ENCODE results near the gene TMEM108.

TMEM108 gene

DNA sequence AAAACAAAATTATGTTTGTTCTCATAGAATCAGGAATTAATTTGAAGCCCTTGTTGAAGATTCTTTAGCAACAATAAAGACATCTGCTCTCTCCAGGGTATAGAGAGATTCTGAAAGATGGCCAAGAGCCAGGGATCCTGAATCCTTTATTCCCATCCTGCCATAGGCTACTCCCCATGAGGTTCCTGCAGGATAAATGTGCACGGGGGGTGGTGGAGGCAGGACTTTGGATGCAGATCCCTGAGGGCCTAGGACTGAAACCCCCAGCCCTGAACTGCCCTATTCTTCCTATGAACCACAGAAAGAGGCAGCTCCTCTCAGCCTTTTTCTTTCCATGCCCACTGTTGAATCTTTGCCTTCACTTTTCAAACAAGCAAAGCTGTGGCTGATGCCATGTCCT, 17.1 kb downstream of the TMEM108 start:
- no peak for FAIRE-seq

DNA sequence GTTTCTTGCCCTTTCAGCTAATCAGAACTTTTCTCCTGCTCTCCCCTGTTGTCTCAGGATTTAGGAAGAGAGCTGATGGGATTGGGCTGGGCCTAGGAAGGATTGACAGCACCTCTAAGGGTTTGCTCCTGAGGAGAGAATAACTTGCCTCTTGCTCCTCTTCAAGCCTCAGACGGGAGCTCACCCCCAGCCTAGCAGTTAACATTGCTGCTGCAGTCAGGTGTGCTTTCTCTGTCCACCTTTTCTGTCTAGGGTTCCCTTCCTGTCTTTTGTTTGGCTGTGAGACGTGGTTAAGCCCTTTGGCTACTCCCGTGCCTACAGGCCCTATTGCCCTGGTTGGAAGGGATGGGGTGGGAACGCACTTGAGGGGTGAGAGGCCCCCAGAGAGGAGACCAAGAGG, 20.1 kb downstream of the TMEM108 start:
- FAIRE-seq = no peak

- FAIRE-seq = no peak
Observed at GRCh38 chr3:133058831-133059230, 20.6 kb downstream of the TMEM108 start.

- no peak for FAIRE-seq
Observed at GRCh38 chr3:133065193-133065961, 27.2 kb downstream of the TMEM108 start.

DNA sequence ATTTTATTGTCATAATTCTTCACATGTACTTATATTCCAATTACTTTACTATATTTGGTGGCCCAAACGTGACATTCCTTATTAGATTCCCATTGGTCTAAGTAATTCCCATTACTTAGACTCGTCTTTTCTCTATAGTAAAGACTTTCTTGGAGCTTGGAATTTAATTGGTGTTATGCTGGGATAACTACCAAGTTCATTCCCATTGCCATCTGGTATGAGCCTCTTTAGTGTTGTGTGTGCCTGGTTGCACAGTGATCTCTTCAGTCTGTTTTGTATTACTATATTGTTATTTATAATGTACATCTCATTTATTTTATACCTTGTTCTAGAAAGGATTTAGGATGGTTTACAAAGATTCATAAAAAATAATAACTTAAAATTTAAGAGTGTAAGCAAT, 27.8 kb downstream of the TMEM108 start:
- no peak for FAIRE-seq

- FAIRE-seq = no peak
Observed at GRCh38 chr3:133069556-133070286, 31.5 kb downstream of the TMEM108 start.

DNA sequence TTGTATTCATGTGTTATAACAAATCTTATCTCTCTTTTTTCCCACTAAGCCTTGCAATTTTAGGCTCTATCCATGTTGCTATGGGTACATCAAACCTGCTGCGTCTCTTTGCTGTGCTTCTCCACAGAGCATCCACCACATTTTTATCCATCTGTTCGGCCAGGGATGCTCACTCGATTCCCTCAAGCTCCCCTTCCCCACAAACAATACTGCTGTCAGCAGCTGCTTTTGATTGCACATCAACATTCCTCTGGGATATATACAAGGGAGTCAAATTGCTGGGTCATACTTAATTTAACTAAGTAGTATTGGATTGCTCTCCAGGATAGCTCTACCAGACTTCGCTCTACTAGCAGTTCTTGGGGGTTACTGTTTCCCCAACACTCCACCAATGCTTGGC, 36.8 kb downstream of the TMEM108 start:
- FAIRE-seq = no peak

GRCh38 chr3:133077688-133078087, 39.5 kb downstream of the TMEM108 start:
- FAIRE-seq = no peak

- no peak for FAIRE-seq
Observed at GRCh38 chr3:133079621-133080020, 41.4 kb downstream of the TMEM108 start.

DNA sequence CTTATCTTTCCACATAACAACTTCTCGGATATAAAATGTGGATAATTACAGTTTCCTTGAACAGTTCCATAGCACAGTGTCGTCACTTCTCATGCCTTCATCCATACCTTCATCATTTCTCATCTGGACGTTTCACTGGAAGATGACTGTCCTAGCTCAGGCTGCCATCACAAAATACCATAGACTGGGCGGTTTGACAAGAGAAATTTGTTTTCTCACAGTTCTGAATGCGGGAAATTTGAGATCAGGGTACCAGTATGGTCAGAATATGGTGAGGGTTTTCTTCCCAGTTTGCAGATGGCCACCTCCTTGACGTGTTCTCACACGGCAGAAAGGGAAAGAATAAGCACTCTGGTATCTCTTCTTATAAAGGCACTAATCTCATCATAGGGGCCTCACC, 42.8 kb downstream of the TMEM108 start:
- FAIRE-seq = no peak

DNA sequence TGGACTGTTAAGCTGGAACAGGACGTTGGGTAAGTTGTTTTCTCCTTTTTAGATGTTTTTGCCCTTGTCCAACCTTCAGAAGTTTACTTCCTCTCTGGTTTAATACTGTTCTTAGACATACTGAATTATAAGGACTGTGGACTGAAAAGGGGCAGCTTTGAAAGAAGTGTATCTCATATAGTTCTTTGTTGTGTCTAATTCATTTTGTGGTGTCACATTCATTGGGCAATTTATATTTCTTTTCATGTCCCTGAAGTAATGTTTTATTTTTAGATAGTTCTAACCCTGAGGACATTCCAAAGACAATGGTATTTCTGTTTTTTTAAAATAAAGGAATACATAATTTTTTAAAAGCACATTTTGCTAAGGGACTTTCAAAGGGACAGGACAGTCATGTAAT, 45.2 kb downstream of the TMEM108 start:
- no peak for FAIRE-seq

DNA sequence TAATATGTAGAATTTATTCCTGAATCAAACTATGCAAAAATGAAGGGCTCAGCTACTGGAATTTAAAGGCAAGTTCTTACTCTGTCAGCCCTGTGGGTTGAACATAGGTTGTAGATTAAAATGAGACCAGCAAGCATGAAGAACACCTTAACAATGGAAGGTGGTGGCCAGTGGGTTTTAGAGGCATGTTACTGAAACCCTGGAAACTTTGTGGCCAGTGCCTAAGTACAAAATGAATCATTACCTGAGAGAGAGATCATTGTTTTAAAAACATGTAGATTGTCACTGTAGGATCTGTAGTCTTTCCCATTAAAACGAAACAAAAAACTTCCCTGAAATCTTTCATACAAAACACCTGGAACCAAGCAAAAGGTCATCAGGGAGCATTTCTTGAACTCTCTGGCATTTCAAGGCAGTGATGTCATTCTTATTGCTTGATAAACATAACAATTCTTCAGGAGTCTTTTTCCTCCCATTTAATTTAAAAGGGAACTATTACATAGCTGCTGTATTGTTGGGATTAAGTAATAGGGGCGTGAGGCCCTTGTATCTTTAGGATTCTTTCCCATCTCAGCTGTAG, 51.8 kb downstream of the TMEM108 start:
- FAIRE-seq = no peak

DNA sequence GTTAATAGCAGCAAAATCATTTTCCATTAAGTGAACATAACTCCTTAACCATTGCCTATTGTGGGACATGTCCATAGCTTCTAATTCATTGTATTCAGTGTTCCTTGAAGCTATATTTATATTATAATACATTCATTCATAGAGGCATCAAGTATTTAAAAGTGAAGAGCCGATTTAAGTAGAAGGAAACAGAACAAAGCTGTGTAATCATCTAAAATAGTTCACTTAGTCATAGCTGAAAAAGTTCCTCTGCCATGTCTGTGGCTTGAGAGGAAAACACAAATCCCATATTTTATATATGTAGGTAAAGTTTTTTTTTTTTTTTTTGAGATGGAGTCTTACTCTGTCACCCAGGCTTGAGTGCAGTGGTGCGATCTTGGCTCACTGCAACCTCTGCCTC, 54.5 kb downstream of the TMEM108 start:
- FAIRE-seq = no peak

DNA sequence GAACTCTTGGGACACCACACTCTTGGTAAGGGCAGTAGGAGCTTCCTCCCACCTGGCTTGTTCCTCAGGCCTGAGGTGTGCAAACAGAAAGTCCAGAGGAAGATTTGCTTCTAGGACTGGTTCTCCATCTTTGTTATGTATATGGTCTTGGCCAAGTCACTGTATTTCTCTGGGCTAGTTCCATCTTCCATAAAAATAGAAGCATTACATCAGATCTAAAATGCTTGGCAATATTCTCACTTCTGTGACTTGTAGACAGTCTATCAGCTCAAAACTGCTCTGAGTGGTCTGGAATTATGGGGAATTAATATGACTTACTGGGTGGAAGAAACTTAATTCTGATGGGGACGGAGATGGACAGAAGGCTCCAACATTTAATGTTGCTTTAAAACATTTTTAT, 55.2 kb downstream of the TMEM108 start:
- no peak for FAIRE-seq

- no peak for FAIRE-seq
Observed at GRCh38 chr3:133096900-133097613, 58.9 kb downstream of the TMEM108 start.

GRCh38 chr3:133103706-133104105, 65.5 kb downstream of the TMEM108 start:
- FAIRE-seq = no peak

DNA sequence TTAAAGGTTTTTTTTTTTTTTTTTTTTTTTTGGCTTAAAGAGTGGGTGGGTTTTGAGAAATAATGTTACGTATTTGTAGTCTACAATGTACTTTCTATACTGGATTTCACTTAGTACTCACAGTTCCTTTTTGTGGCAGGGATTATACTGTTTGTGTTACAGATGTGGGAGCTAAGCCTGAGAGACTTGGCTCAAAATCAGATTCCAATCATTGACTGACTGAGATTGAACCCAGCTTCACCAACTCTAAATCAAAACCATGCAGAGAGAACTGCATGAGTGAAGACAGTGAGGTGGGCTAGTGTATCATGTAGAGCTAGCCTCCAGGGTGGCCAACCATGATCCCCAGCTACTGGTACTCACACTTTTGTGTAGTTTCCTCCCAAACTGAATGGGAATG, 68.0 kb downstream of the TMEM108 start:
- no peak for FAIRE-seq

DNA sequence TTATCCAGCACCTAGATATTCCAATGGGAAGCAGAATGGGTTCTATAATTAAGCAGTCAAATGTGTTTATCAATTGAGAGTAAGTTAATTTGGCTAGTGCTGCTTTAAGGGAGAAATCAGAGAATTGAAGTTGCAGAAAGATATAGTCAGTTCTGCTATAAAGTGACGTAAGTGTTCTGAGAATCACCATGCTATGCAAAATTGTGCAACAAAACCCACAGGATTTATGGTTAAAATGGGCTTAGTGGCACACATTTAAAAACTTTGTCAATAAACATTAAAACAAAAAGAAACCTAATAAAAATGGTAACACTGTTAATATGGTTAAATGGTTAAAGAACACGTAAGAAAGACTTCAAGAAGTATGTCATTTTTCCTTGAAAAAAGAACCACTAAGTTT, 74.5 kb downstream of the TMEM108 start:
- no peak for FAIRE-seq

GRCh38 chr3:133113526-133113925, 75.3 kb downstream of the TMEM108 start:
- FAIRE-seq = no peak

DNA sequence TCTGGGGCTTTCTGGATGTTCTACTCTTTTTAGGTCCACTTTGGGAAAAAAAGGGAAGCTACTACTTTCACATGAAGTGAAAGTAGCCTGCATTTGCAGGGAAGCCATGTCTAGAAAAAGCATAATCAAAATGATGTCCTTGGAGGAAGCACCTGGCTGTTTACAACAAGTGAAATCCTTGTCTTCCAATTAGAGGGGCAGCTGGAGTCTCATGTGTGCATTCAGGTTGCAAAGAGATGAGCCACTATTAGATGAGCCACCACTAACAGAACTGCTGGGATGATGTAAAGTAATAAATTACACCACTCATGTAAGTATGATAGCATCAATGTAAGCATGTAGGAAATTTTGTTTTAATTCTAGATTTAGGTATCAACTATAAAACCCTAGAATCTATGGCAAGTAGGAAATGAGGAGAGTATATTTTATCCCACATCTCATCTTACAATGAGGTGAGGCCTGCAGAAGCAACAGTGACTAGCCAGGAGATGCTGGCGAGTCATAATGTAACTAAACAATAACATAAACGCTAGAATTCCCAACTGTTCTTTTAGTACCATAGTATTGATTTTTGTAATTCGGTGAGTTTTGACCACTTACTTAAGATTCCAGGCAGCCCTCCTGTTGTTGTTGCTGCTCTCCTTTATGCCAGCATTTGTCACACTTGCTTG, 75.9 kb downstream of the TMEM108 start:
- no peak for FAIRE-seq

DNA sequence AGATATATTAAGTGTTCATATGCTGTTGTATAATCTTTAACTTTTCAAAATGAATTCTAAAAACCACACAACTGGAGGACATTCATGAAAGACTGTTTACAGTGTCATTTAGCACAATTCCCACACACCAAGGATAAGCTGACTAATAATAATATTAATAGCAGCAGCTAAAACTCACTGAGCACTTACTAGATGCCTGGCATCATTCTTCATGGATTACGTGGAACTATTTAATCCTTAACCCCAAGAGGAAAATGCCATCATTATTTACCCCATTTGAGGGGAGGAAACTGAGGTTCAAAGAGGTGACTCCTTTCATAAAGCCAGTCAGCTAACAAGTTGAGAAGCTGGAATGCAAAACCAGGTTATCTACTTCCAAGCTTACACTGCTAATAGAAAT, 77.0 kb downstream of the TMEM108 start:
- FAIRE-seq = no peak

DNA sequence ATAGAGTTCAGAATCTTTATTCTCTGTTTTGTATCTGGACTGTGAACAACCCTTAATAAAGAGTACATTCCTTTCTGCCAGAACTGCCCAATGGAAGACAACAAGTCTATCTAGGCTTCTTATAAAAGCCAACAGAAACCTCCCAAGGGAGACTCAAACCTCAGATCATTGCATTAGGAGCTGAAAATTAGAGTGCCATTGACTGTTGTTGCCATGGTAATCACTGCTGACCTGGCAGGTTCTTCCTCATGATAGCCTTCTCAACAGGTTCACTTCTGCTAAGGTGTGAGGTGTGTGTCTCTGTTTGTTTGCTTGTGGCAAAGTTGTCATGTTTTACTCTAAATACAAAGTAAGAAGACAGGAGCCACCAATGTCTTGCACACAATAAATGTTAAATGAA, 79.2 kb downstream of the TMEM108 start:
- FAIRE-seq = no peak

DNA sequence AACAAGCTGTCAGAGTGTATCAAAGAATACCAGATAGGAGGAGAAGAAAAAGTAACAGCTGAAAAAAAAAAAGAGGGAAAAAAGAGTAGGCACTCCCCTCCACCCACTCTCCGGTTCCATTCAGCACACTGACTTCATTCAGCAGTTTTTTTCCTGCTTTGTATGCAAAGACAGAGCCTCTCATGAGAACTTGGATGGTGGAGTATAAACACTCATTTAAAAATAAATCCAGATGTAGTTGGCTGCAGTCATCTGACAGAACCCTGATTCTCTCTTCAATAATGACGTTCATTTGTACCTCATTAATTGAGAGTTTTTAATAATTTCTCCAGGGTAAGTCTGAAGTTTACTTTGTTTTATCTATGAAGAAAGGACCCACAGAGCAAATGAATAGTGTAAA, 81.0 kb downstream of the TMEM108 start:
- FAIRE-seq = no peak
